Kidney capillary endothelial cell (primary cell): Measurements from ENCODE around the gene RPLP1.

Experiments
- DNase-seq: peaks from one replicate; pipeline ENCODE4 v3.0.0-alpha.2; 2018; ENCODE audit warnings: low spot score

The RPLP1 gene

DNA sequence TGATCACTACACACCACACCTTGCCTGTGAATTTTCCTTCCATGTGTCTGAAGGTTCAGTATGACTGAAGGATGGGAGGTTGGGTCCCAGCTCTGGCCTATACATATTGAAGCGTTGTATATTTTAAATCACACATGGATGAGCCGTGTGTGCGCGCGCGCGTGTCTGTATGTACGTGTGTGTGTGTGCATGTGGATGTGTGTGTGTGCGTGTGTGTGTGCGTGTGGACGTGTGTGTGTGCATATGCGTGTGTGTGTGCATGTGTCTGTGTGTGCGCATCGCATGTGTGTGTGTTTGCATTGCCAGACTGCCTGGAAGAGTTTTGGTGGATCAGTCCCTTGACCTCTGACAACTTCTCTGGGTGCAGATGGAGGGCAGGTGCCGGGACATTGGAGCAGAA is 45.7 kb downstream of the RPLP1 start:
- no peak for DNase-seq

DNA sequence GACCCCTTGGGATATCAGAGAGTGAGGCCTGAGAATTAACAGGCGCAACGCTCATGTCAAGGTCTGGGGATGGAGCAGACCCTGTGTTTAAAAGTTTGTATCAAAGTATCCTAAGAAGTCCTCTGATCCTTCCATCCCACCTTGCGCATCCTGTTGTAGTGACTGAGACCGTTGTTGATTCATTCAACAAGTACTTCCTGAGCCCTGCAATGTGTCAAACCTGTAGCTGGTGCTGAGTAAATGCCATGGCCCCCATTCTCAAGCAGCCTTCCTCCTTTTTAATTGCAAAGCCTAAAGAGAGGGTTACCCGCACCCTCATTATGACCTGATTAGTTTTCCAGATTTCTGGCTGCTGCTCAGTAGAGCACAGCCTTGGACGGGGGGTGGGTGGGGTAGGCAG is 46.4 kb downstream of the RPLP1 start:
- DNase-seq, result no peak

DNA sequence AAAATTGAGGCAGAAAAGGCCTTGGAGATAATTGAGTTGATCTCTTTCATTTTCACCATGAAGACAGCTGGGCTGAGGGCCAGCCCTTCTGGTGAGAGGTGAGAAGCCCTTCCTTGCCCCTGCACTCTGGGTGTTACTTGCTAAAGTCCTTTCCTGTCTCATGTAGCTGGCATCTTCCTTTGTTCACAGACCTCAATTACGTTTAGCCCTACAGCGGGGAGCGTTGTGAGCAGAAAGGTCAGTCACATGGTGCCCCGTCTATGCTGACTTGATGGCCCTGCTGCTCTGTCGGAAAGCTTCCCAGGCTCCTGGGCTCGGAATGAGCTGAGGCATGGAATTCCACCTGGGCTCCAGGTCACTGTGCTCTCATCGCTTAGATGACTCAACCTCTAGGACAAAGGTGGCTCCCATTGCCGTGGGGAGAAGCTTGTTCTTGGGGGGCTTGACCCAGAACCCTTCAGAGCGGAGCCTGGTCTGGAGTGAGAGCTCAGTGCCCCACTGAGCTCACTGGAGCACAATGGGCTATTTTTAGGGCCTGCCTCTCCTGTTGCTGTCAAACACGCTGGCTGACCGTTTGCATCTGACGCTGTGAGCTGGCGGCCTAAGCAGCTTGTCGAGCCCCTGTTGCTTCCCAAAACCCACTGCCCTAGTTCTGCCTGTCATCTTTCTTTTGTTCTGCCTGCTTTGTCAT is 47.0 kb downstream of the RPLP1 start:
- DNase-seq, result no peak

DNA sequence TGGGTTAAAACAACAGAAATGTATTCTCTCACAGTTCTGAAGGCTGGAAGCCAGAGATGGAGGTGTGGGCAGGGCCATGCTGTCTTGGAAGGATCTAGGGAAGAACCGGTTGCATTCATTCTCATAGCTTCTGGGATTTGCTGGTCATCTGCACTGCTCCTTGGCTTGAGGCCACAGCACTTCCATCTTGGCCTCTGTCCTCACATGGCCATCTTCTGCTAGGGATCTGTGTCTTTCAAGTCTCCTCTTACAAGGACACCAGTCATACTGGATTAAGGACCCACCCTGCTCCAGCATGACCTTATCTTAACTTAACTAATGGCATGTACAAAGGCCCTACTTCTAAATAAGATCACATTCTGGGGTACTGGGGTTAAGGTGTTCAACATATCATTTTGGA is 47.7 kb downstream of the RPLP1 start:
- no peak for DNase-seq

DNA sequence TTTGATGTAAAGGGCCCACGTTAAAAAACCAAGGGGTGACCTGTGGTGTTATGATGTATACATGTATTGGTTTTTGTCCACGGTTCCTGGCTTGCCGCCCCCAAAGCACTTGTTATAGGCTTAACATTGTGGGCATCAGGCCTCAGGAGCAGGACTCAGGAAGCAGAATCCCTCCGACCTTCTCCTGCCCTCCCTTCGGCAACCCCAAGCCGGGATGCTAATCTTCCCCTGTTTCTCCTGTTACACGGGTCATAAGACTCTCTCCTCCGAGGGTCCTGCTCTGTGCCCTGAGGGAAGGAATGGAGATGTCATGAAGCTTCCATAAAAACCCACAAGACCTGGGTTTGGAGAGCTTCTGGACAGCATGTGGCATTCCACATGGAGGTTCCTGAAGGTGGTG is 48.8 kb downstream of the RPLP1 start:
- DNase-seq, result no peak

DNA sequence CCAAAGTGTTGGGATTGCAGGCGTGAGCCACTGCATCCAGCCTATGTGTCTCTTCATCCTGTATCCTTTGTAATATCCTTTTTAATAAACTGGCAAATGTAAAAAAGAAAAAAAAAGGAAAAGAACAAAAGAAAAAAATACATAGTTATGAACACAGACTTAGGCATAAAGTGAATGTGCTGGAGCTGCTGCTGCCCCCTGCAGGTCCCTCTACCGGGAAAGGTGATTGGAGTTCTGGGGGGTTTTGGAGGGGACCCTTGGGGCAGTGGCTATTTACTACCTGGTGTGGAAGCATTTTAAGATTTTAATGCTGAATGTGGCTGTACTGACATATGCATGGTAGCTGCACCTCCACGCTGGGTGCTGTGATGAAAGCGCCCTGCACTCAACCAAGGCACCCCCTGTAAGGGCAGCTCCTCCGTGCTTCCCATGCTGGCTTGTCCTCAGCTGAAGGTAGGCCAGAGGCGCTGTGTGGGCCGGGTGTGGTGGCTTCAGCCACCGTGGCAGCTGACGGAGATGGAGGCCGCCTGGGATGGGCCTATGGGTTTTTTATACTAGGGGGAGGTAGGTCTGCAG is 49.9 kb downstream of the RPLP1 start:
- DNase-seq, result no peak

DNA sequence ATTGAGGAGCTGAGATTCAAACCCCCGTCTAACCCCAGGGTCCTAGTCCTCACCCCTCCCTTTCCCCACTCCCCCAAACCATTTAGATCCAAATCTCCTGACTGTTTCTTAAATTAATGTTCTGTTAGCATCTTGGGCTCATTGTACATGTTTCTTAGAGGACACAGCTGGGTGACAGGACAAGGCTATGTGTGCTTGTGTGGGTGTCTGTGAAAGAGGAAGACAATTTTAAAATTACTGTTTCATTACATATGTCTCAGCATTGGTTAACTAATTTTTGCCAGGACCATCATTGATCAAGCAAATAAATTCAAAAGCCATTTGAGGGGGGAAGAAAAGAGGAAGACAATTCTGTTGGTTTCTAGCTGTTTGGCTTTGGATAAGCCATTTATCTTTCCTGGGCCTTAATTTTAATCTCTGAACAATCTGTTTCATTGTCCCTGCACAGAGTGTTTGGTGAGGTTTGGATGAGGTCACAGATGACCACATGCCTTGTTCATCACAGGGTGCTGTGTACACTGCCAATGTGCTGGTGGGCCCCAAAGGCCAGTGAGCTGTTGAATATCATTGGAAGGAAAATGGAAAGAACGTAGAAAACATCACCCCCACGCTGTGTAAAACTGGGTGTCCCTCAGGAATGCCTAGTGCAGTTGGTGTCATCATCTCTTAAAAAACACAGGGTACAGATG is 51.9 kb downstream of the RPLP1 start:
- DNase-seq, result no peak
